ENCODE data around the gene RHOT2.

GRCh38 chr16:720990-721764 is 53.2 kb downstream of the RHOT2 start, which contains the start of gene ANTKMT:
- TF ChIP-seq CTCF (IDR thresholded peaks at IDR 0.05; ENCODE audit: insufficient read depth, low read depth, low read length) (no peak), EZH2 (IDR thresholded peaks at IDR 0.05; ENCODE audit: insufficient read depth, low read length) (no peak)
